Endothelial cell of umbilical vein (primary cell): ENCODE results near the gene NRG3. TPM values are rescaled to one million over a fixed set of nuclear protein-coding genes. Genes with fewer than 3 reads are reported as not detected.

Experiments used
- BruUV-seq: library from RNA; stranded (reverse); fragments of 400-500 nt; replicated peaks from 2 replicates; lab custom pipeline; 2021; lab: Mats Ljungman, UMichigan
- CTCF ChIA-PET: fragments of 300-600, 350-600 bp; sonication (Branson Sonifier 250); formaldehyde crosslinking; loops from one replicate; lab custom pipeline; 2021; ENCODE audit warnings: antibody characterized with exemption, inconsistent platforms; lab: Charles Lee
- POLR2A ChIA-PET: fragments of 300-600, 350-600 bp; sonication (Branson Sonifier 250); formaldehyde crosslinking; loops from one replicate; lab custom pipeline; 2021; ENCODE audit warnings: antibody characterized with exemption, inconsistent platforms; lab: Charles Lee
- DNase-seq: peaks from one replicate; pipeline ENCODE4 v3.0.0-alpha.2; 2011; ENCODE audit warnings: low read depth, low spot score
- FAIRE-seq: peaks from 2 replicates; lab custom pipeline; 2011; peaks lifted over from hg19 to GRCh38; lab: Jason Lieb, UNC
- H2AFZ ChIP-seq: 2 replicates; pipeline ENCODE4 v1.6.0; 2012; ENCODE audit warnings: low read depth, low read length, control low read depth, inconsistent platforms
- H3K27ac ChIP-seq: 2 replicates; pipeline ENCODE4 v1.5.1; 2011; ENCODE audit warnings: low read depth, mild to moderate bottlenecking, control low read depth, low read length, moderate library complexity; ENCODE audit not compliant: insufficient read depth
- H3K27me3 ChIP-seq, 2 experiments: 2 replicates each; pipeline versions ENCODE4 v1.6.0 to v1.6.1; 2011; ENCODE audit warnings: low read length in 2 of 2, mixed read lengths in 1 of 2; ENCODE audit not compliant: control insufficient read depth in 2 of 2, insufficient read depth in 2 of 2
- H3K36me3 ChIP-seq, 2 experiments: 2 replicates in 1 of 2; 3 replicates in 1 of 2; pipeline ENCODE4 v1.5.1; 2011; ENCODE audit warnings: low read length in 2 of 2, mild to moderate bottlenecking in 1 of 2, moderate library complexity in 1 of 2; ENCODE audit not compliant: control insufficient read depth in 2 of 2, insufficient read depth in 2 of 2; ENCODE audit errors: extremely low read depth in 1 of 2
- H3K4me1 ChIP-seq: 3 replicates; pipeline ENCODE4 v1.5.1; 2011; ENCODE audit warnings: mild to moderate bottlenecking, low read length; ENCODE audit not compliant: control insufficient read depth, insufficient read depth; ENCODE audit errors: extremely low read depth
- H3K4me2 ChIP-seq: 2 replicates; pipeline ENCODE4 v1.6.1; 2011; ENCODE audit warnings: low read length, control low read depth, mixed read lengths; ENCODE audit not compliant: insufficient read depth
- H3K4me3 ChIP-seq, 3 experiments: fragments of 200-600 bp in 1 of 3; sonication (generic), shearing (Covaris generic) in 1 of 3; replicated peaks in 1 of 3; 2 replicates each; pipeline ENCODE4 v1.5.1; 2011 to 2016; ENCODE audit warnings: control low read depth in 3 of 3, low read length in 3 of 3, mild to moderate bottlenecking in 2 of 3, inconsistent platforms in 1 of 3, low read depth in 1 of 3, moderate library complexity in 1 of 3; ENCODE audit not compliant: insufficient read depth in 1 of 3
- H3K79me2 ChIP-seq: 2 replicates; pipeline ENCODE4 v1.6.0; 2012; ENCODE audit warnings: low read length, inconsistent platforms; ENCODE audit not compliant: control insufficient read depth, insufficient read depth
- H3K9ac ChIP-seq: replicated peaks from 2 replicates; pipeline ENCODE3; 2011; ENCODE audit warnings: low read length, control low read depth; ENCODE audit not compliant: insufficient read depth; ENCODE audit errors: extremely low read depth
- H3K9me1 ChIP-seq: replicated peaks from 3 replicates; pipeline ENCODE4 v1.6.0; 2011; ENCODE audit warnings: mild to moderate bottlenecking, low read length; ENCODE audit not compliant: control insufficient read depth, insufficient read depth; ENCODE audit errors: extremely low read depth
- H3K9me3 ChIP-seq: replicated peaks from 2 replicates; pipeline ENCODE4 v1.5.1; 2012; ENCODE audit warnings: low read length, inconsistent platforms; ENCODE audit not compliant: control insufficient read depth, insufficient read depth
- H4K20me1 ChIP-seq: replicated peaks from 2 replicates; pipeline ENCODE3; 2011; ENCODE audit warnings: mild to moderate bottlenecking, low read length; ENCODE audit not compliant: control insufficient read depth, insufficient read depth; ENCODE audit errors: extremely low read depth
- CTCF ChIP-seq, 2 donors: IDR thresholded peaks; 1 replicate in 1 of 2; 2 replicates in 1 of 2; pipeline ENCODE4 v1.5.1; 2011; ENCODE audit warnings: low read length in 2 of 2, mild to moderate bottlenecking in 2 of 2, moderate library complexity in 2 of 2, control low read depth in 1 of 2, inconsistent platforms in 1 of 2, low read depth in 1 of 2; ENCODE audit not compliant: insufficient read depth in 1 of 2; ENCODE audit errors: extremely low read depth in 1 of 2
- EZH2 ChIP-seq: IDR thresholded peaks from 2 replicates; pipeline ENCODE4 v1.6.1; 2012; ENCODE audit warnings: borderline replicate concordance, low read depth, mild to moderate bottlenecking, moderate library complexity, low read length, inconsistent platforms; ENCODE audit not compliant: severe bottlenecking
- FOS ChIP-seq: IDR thresholded peaks from 2 replicates; pipeline ENCODE4 v1.6.1; 2011; ENCODE audit warnings: mild to moderate bottlenecking, low read length, moderate library complexity, borderline replicate concordance; ENCODE audit not compliant: insufficient read depth
- GATA2 ChIP-seq: IDR thresholded peaks from 2 replicates; pipeline ENCODE4 v1.7.0; 2011; ENCODE audit warnings: low read depth, mild to moderate bottlenecking, moderate library complexity, mixed read lengths, low read length; ENCODE audit not compliant: insufficient read length, insufficient read depth
- JUN ChIP-seq: IDR thresholded peaks from 2 replicates; pipeline ENCODE4 v1.6.1; 2011; ENCODE audit warnings: borderline replicate concordance, low read depth; ENCODE audit not compliant: insufficient read length, insufficient read depth
- MAX ChIP-seq: IDR thresholded peaks from 2 replicates; pipeline ENCODE4 v1.6.1; 2011; ENCODE audit not compliant: insufficient read depth, insufficient read length
- MYC ChIP-seq: IDR thresholded peaks from one replicate; pipeline ENCODE4 v1.6.1; 2011; ENCODE audit warnings: mild to moderate bottlenecking, low read depth, low read length
- POLR2A ChIP-seq: IDR thresholded peaks from 2 replicates; pipeline ENCODE4 v1.6.1; 2012; ENCODE audit warnings: low read depth, mild to moderate bottlenecking, control low read depth, low read length
- POLR2AphosphoS5 ChIP-seq: IDR thresholded peaks from 2 replicates; pipeline ENCODE4 v1.6.1; 2012; ENCODE audit warnings: low read depth, mild to moderate bottlenecking, control low read depth, low read length, moderate library complexity; ENCODE audit not compliant: insufficient read depth
- dilution Hi-C: fragments of 300-500 bp; cut with MboI; formaldehyde crosslinking; loops from one replicate; pipeline ENCODE4 v1.15.0; 2019; ENCODE audit warnings: low sequenced_read_pairs; ENCODE audit not compliant: extremely low pct_ligation_motif_present
- intact Hi-C: fragments of 100-400 bp; cut with micrococcal nuclease; formaldehyde crosslinking; loops from one replicate; pipeline ENCODE4 v1.10.0; 2022
- polyA plus RNA-seq, 4 experiments: library from polyadenylated mRNA; depleted of rRNA in 3 of 4; stranded (reverse) in 3 of 4; unstranded in 1 of 4; fragments of >200 nt; gene quantifications; 2 replicates each; pipeline versions ENCODE4 v1.2.1 to v1.2.3, GENCODE V29; 2011 to 2012; ENCODE audit warnings: missing spikeins in 1 of 4
- total RNA-seq: library from RNA; stranded (reverse); gene quantifications from 2 replicates; pipeline ENCODE4 v1.2.3, GENCODE V29; 2021

NRG3 gene
- total and polyA plus RNA-seq, 2 donors (not counting 3 experiments of a cell fraction or from before 2014, with no cell fraction given): 1.9 to 3.9 TPM

GRCh38 chr10:82762641-82763040 is 887.6 kb downstream of the NRG3 start:
- Histone ChIP-seq H3K4me1 (no peaks in the 10 kb centered on the region), H3K27me3 (no peaks in the 10 kb centered on the region), H3K27ac (no peak overlapping the region), H2AFZ (no peak overlapping the region), H3K9me1 (no peaks in the 10 kb centered on the region), H3K36me3 (no peaks in the 10 kb centered on the region), H4K20me1 (no peaks in the 10 kb centered on the region), H3K79me2 (no peaks in the 10 kb centered on the region), H3K4me3 (no peak overlapping the region), H3K4me2 (no peak overlapping the region), H3K9me3 (no peaks in the 10 kb centered on the region), H3K9ac (no peak overlapping the region)
- ChIA-PET POLR2A (no interaction called here), CTCF (no interaction called here)
- DNase-seq (no peak), FAIRE-seq (no peak)
- TF ChIP-seq GATA2 (no peak), MYC (no peak), POLR2A (no peak), MAX (no peak), EZH2 (no peak), JUN (no peak), POLR2AphosphoS5 (no peak), CTCF (IDR thresholded peaks at IDR 0.05; ENCODE audit: extremely low read depth in 1 of 2, insufficient read depth in 1 of 2, low read depth in 1 of 2, low read length in 2 of 2) (no peak), FOS (no peak)
- intact Hi-C loops (no loop called here), dilution Hi-C loops (no loop called here)
- BruUV-seq: no TSS peak
